NCI-H128 (cell line): ENCODE data around the gene CCP110.
A peak's percentile ranks its signal among the peaks of the same experiment; 100 is the strongest.
"Not testable (repeated sequence)": the region's sequence is repeated elsewhere in the genome, so short reads cannot be mapped to it uniquely, and the experiment has no call there.

Source experiments
- DNase-seq: peaks from one replicate; lab custom pipeline; 2025; ENCODE audit not compliant: unreplicated experiment; lab: John Stamatoyannopoulos, UW

Gene CCP110

DNA sequence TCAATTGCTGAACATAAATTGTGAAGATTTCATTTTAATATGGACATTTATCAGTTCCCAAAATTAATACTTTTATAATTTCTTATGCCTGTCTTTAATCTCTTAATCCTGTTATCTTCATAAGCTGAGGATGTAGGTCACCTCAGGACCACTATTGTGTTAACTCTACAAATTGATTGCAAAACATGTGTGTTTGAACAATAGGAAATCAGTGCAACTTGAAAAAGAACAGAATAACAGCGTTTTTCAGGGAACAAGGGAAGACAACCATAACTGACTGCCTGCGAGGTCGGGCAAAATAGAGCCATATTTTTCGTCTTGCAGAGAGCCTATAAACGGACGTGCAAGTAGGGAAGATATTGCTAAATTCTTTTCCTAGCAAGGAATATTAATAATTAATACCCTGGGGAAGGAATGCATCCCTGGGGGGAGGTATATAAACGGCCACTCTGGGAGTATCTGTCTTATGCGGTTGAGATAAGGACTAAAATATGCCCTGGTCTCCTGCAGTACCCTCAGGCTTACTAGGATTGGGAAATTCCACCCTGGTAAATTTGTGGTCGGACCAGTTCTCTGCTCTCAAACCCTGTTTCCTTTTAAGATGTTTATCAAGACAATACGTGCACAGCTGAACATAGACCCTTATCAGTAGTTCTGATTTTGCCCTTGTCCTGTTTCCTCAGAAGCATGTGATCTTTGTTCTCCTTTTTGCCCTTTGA lies 19.7 kb downstream of the CCP110 start:
- not testable (repeated sequence) for DNase-seq

DNA sequence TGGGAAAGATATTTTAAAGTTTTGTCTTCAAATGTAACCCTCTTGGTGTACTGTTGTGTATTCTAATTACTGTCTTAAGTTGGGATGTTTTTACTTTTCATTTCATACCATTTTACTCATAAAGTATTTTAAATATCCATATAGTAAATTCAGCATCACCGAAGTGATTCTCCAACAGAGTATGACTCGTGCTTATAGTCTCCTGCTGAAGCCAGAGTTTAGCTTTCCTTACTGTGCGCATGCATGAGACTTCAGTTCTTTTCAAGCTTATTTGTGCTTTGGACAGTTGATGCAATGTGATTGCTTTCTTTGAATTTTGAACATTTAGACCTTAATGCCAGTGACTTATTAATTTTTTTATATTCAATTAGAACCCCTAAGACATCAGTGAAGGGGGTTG lies 24.4 kb downstream of the CCP110 start:
- no peak for DNase-seq

DNA sequence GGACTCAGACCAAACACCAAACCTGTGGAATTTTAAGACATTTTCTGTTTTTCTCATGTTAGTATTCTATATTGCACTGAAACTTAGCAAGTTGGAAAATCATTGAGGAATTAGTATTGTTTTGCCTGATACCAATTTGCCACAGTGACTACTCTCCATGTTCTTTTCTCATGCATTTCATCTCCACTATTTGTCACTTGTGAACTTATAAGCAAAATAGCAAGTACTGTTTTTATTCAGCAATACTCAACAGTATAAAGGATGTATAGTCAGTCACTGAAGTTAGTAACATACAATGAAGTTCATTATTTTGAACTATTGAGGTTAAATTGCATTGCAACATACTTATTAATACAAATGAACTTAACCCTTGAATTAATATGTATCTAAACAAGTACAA lies 25.9 kb downstream of the CCP110 start:
- no peak for DNase-seq

DNA sequence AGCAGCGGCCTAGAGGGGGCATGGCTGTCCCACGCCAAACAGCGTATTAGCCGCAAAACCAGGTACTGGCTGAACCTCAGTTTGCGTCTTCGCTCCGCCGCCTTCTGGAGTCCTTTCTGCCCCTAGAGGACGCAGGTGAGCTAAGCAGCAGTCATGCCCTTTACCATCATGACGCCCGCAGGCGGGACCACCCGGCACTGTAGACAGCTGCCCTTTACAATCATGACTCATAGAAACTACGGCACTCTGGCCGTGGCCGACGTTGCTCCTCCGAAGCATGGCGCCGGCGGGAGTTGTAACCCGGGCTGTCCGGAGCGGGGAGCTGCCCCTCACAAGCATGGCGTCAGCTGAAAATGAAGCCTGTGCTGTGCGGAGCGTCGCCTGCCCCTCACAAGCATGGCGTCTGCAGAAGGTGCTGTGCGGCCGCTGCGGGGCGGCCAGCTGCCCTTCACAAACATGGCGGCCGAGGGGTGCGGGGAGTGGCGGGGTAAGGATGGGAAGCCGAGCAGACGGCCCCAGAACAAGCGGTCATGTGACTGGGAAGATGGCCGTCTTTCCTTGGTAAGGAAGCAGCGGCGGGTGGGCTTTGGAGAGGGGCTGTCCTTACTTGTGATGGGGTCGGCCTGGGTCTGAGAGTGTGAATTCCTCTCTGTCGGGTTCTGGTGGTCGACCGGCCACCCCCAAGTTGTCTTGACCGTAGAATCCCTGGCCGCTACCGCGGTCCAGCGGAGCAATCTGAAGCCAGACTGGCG lies 31.6 kb downstream of the CCP110 start, which contains the start of gene VPS35L:
Gene VPS35L, plus strand, starts transcription at position 518 of the 752 bp plus-strand sequence. Its CDS starts 27 bp downstream, at position 545.
- peak; percentile 83 for DNase-seq

DNA sequence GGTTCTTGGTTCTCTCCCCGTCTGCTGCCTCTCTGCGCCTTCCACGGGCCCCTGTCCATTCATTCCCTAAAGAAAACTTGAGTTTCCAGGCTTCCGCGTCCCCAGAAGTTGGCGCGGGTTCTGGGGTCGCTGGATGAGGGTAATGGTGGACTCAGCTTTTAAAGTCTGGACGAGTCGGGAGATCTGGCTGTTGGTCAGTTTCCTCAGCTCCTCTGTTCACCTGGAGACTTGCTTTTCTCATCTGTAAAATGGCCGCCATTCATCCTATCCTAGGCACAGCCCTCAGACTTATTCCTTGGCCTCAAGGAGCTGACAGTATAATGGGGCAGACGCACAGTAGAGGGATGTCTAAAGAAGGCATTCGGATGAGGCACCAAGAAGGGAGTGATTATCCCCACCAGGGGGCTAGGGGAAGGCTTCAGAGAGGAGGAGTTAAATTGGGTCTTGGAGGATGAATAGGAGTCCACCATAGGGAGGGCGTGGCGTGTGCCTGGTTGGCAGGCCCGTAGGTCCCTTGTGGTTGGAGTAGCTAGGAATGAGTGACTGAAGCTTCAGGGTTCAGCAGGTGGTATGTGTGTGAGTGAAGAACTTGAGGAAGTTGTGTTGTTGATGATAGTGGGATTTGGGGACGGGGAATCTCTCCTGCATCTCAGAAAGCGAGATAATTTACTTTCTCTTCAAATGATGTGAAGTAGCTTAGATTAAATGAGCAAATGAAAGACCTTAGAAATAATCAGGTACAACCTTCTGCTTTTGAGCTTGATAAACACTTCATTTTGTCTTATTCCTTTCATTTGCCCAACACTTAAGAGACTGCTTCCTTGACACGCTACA lies 32.4 kb downstream of the CCP110 start:
- no peak for DNase-seq

DNA sequence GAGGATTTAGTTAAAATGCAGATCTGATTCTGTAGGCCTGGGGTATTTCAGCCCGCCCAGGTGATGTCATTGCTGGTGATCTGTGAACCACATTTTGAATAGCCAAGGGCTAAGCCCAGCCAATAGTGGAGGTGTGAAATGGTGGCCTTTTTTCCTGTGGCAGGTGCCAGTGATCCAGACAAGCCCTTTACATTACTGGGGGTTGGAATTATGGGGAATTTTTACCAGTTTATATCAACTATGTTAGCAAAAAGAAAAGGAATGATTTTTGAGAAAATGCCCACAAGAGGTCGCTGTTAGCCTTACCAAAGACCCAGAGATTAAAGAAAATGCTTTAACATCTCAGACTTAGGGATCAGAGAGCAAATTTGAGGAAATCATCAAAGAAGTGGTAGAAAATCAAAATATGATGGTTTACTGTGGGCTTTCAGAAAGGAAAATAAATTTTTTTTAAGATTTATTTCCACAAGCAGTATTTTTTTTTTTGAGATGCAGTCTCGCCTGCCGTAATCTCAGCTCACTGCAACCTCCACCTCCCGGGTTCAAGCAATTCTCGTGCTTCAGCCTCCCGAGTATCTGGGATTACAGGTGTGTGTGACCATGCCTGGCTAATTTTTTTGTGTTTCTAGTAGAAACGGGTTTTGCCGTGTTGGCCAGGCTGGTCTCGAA lies 35.6 kb downstream of the CCP110 start:
- no peak for DNase-seq

DNA sequence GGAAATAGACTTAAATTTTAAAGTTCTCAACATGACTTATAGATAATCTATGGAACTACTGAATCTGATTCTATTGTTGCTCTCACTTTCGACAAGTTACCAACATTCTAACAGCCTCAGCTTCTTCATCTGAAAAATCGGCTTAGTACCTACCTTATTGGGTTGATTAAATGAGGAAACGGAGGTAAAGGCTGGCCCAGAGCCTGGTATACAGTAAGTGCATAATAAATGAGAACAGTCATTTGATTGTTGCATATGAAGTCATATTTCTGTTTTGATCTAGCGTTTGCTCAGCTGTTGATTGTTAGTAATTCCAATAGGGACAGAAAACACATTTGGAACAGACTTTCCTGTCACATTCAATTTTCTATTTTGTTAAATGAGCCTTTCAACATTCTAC lies 36.3 kb downstream of the CCP110 start:
- no peak for DNase-seq

DNA sequence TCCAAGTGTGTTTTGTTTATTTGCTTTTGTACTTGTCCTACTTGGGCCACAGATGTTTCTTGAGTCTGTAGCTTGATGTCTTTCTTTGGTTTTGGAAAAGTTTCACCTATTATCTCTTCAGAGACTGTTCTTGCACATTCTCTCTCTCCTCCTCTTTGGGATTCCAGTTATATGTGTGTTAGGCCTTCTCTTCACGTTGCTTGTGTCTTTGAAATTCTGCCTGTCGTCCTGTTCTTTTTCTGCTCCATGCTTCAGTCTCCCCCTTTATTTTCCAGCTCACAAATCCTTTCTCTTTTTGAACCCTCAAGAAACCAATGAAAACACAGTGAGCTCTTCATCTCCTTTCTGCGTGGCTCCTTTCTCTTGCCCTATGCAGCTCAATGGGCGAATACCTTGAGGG lies 39.6 kb downstream of the CCP110 start:
- DNase-seq: no peak

DNA sequence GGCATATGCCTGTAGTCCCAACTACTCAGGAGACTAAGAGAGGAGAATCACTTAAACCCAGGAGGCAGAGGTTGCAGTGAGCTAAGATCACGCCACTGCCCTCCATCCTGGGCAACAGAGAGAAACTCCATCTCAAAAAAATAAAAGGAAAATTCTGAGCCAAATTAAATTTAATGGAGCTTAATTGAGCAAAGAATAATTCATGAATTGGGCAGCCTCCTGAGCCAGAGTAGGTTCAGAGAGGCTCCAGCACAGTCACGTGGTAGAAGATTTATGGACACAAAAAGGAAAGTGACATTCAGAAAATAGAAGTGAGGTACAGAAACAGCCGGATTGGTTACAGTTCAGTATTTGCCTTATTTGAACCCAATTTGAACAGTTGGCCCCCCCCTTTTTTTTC lies 42.6 kb downstream of the CCP110 start:
- no peak for DNase-seq

DNA sequence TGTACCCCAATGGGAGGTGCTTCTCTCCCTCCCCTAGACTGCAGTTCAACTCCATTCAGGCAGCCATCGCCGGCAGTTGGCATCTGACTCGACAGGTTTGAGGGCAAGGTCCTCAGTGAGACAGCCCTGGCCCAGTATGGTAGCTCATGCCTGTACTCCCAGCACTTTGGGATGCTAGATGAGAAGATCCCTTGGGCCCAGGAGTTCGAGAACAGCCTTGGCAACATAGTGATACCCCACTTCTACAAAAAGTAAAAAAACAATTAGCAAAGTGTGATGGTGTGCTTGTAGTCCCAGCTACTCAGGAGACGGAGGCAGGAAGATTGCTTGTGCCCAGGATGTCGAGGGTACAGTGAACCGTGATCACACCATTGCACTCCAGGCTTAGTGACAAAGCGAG lies 43.8 kb downstream of the CCP110 start:
- no peak for DNase-seq

DNA sequence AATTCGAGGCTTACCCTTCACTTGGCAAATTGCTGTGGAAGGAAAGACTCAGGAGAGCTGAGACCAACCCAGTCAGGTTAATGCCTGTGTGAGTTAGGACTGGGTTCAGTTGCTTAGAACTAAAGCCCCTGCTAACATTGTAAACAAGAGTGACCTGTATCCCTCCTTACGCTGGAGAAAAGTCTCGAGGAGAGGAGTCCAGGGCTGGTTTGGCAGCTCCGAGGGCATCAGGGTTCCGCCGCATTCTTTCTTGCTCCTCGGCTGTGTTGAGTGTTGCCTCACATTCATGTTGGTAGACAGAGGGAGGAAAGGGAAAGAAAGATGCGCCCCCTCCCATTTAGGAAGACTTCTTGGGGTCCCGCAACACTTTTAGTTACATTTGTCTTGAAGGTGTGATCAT lies 50.3 kb downstream of the CCP110 start:
- DNase-seq: no peak

DNA sequence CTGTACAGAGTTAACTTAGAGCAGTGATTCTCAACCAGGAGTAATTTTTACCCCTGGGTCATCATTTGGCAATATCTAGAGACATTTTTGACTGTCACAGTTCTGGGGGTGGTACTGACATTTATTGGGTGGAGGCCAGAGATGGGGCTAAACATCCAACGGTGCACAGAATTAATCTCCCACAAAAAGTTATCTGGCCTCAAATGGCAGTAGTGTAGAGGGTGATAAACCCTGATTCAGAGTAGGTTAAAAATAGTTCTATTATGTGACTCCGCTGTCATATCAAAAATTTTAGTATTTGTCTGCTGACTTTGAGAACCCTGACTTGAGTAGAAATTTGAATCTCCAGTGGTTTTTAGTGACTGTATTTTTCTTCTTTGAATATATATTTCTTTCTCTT lies 50.9 kb downstream of the CCP110 start:
- no peak for DNase-seq

DNA sequence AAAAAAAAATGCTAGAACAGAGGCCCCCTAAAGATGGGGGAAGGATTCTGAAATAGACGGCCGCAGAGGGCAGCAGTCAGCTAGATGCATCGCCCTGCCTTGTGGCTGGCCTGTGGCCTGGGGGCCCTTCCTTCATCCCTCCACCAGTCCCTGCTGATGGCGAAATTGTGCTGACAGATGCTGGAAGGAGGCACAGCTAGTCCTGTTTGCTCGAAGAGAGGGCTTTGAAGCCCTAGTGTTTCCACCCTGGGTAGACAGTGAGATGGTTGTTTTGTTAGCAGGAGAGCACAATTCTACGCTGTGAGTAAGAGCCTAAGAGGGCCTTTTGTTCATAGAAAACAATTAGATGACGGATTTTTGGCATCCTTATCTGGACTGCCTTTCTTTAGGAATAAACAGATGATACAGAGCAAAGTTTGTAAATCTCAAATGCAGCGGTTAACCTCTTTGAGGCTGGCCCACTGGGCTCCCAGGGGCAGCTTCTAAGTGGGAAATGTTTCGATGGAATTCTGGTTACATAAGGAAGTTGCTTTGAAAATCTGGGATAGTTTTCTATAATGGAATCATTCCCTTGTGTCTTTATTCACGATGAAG lies 54.7 kb downstream of the CCP110 start:
- no peak for DNase-seq

DNA sequence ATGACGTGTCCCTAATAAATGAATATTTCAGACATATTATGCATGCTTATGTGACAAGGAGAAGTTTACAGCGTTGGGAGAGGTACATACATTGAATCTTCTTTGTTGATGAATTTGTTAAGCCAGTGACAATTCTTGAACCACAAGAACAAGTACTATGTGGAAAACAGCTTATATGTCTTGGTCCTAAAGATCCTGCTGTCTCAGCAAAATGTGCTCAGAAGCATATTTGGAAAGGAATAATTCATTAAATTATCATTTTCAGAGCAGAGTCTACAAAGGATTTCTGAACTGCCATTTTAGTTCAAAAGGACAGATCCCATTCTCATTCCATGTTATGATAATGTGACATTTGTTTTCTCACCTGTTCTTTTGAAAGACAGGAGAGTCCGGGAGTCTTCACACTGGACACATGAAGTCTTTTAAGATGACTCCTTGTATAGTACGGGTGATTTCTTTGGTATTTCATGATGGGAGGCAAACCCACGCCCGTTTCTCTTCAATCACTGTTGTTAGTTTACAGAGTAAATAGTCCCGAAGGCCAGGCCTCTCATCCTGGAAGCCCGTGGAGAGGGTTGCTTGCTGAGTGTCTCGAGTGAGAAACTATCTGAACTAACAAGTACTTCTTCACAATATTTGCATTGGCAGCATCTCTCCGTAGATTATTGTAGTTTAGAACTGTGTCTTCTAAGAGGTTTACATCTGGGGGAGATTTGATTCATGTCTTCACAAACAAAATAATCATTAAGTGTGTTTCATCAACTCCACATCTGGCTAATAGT lies 58.5 kb downstream of the CCP110 start:
- DNase-seq: no peak

DNA sequence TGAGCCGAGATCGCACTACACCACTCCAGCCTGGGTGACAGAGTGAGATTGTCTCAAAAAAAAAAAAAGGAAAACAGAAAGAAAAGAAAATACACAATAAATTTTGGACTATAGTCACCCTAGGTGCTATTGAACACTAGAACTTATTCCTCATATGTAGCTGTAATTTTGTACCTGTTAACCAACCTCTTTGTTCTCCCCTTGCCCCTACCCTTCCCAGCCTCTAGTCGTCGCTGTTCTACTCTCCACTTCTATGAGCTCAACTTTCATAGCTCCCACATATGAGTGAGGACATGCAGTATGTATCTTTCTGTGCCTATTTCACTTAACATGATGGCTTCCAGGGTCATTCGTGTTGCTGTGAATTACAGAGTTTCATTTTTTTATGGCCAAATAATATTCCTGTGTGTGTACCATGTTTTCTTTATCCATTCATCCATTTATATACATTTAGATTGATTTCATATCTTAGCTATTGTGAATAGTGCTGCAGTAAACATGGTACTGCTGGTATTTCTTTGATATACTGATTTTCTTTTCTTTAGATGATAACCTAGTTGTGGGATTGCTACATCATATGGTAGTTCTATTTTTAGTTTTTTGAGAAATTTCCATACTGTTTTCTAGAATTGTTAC lies 60.0 kb downstream of the CCP110 start:
- no peak for DNase-seq

DNA sequence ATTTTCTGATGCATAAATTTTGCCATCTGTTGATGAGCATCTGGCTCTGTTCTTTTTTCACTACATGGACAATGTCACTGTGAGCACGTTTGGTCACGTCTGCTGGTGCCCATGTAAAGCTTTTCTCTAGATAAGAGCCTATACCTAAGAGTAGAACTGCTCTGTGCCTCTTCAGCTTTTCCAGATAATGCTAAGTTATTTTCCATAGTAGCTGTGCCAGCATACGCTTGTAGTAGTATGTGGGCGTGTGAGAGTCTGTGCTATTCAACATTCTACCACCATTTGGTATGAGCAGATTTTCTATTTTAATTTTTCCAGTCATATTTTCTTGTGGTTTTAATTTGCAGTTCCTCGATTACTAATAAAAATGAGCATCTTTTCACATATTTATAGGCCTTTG lies 64.9 kb downstream of the CCP110 start:
- no peak for DNase-seq

DNA sequence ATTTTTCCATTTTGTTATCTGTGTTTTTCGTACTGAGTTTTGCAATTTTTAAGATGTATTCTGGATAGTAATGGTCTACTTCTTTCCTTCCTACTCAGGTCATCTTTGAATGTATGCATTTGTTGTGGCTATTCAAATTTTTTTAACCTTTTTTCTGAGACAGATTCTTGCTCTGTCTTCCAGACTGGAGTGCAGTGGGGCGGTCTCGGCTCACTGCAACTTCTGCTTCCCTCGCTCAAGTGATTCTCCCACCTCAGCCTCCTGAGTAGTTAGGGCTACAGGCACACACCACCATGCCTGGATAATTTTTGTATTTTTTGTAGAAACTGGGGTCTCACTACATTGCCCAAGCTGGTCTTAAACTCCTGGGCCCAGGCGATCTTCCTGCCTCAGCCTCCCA lies 65.4 kb downstream of the CCP110 start:
- DNase-seq: no peak

DNA sequence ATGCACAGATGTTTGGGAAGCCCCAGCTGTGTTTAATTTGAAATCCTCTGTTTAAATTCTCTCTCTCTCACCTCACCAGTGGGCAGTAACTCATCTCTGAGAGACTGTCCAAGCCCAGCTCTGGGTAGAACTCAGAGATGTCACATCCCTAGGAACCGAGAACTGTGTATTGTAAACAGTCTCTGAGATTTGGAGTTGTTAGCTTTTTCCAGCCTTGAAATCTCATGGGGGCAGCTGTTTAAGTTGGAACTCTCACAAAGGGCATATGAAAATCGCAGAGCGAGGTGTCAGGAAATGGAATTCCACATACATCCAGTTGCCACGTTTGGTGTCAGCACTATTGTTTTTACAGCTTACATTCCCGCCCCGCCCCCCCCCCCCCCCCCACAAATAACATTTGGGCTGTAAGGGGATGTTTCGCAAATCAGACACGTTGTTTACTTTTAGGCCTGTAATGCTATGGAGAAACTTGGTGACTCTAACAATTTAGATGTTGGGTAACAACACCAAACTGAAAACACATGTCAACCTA lies 66.1 kb downstream of the CCP110 start:
- no peak for DNase-seq

DNA sequence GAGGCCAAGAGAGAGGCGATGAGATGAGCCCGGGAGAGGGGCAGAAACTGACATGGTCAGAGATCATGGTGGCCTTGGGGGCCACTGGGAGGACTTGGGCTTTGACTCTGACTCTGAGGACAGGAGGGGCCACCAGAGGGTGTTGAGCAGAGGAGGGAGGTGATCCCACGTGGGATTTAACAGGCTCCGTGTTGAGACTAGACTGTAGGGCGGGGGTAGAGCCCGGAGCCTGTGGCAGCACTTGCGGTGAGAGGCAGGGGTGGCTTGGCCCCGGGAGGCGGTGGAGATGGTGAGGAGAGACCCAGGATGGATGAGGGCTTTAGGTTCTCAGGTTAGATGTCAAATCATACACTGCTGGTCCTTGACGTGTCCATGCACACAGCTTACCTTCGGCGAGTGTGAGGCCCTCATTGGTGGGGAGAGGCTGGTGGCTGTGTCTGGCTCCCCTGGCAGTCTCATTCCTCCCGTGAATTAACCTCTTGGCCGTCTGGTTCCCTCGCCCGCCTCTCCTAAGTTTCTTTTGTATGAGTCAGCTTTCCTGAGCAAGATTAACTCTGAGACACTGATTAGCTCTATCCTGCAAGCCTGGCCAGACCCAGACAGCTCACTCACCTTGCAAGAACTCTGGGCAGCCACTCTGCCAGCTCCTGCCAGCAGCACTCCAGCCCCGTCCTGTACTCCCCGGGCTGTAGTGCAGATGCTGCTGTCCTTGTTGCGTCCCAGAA lies 71.5 kb downstream of the CCP110 start:
- DNase-seq: no peak
